HG03442 (cell line): Measurements from ENCODE around the gene SLC39A5.
"Not testable (repeated sequence)": the region's sequence is repeated elsewhere in the genome, so short reads cannot be mapped to it uniquely, and the experiment has no call there.

Experiments used
- ATAC-seq: cut with Tn5 transposase; IDR thresholded peaks from one replicate; pipeline ENCODE4 v1.9.1; 2021; ENCODE audit warnings: mild to moderate bottlenecking, moderate library complexity; ENCODE audit not compliant: unreplicated experiment

SLC39A5 gene

DNA sequence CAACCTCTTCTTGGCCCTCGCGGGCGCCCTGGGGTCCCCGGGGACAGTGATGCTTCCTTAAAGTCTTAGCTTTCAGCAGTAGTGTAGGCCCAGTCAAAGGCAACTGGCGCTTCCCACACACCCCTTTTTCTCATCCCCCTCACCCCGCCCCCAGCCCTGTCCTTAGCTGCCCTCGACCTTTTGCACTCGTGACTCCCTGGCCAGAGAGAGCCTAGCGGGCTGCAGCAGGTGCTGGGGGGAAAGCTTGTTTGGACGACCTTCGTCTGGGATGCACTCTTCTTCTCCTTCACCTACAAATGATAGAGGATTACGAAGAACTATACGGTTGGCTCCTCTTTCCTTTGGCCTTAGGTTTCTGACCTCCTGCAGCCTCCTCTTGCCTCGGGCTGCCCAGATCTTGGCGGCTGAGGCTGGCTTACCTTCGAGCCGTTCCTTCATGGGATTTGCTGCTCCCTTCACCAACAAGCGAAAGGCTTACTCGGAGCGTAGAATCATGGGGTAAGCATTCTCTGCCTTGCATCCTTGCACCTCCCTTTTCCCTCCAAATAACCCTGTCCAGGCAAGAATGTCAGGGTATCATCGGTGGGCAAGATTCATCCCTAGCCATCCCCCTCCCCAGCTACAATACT, 37.7 kb downstream of the SLC39A5 start:
- ATAC-seq, result peak; percentile 8

DNA sequence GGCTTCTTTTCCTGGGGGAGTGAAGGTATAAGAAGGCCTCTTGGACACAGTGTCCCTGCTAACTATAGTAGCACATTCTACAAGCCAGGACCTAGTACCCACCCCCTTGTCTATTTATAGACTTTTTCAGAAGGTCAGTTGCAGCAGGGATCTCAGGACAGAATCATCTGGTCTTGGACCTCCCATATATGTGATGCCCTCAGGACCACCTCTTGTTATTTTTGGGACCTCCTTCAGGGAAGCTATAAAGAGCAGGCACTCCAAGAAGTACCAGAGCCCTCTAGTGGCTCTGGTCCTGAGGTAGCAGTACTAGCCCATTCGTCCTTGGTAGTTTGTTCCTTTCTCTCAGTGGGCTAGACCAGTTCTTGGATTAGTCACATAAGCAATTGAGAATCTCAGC, 41.2 kb downstream of the SLC39A5 start:
- ATAC-seq, result no peak

DNA sequence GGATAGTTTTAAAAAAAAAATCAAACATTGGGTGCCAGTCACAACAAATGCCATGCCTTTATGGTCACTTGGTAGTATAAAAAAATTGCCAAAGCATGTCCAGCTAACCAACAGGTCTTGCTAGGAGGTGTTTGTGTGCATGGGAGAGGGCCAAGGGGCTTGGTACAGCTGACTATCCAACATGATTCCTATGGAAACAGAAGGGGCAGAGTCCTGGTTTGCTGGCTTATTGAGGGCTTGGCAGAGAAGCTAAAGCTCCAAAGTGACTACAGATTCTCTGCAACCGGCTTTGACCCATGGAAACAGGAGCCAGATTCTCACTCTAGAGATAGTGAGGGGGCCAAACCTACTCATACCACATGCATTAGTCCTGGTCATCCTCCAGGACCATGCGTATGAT, 42.6 kb downstream of the SLC39A5 start:
- not testable (repeated sequence) for ATAC-seq

DNA sequence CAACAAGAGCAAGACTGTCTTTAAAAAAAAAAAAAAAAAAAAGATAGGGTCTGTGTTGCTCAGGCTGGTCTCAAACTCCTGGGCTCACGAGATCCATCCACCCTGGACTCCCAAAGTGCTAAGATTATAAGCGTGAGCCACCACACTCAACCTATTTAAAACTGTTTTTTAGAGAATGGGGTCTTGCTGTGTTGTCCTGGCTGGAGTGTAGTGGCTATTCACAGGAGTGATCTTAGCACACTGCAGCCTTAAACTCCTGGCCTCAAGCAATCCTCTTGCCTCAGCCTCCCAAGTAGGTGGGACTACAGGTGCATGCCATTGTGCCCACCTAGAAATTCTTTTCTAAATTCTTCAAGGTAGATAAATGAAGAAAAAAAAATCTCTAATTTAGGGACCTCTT, 44.4 kb downstream of the SLC39A5 start:
- ATAC-seq, result no peak

DNA sequence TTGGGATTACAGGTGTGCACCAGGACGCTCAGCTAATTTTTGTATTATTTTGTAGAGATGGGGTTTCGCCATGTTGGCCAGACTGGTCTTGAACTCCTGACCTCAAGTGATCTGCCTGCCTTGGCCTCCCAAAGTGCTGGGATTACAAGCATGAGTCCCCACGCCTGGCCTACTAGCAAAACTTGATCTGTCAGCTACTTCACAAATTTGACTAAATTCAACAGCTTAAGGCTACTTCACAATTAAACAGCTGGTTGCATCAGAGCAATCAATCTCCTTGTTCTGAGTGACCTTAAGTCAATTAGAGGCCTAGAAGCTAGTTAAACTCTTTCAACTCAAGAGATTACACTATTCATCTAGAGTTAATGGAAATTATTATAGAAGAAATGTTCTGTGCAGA, 49.1 kb downstream of the SLC39A5 start:
- no peak for ATAC-seq

DNA sequence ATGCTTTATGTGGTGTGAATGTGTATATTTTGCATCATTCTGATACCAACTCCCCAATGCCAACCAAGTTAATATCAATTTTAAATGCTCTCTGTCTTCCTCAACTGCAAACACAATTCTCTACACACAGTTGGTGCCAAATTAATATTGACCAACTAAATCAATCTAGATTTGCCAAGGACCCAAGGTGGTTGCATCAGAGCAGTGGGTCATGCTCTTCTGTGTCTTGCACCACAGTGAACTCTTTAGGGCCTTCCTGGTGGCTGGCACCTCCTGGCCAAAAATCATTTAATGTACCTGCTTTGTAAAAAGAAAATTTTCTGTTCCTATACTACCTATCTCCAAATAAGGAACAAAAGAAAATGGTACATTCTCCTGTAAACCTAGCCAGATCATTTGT, 51.0 kb downstream of the SLC39A5 start:
- no peak for ATAC-seq

DNA sequence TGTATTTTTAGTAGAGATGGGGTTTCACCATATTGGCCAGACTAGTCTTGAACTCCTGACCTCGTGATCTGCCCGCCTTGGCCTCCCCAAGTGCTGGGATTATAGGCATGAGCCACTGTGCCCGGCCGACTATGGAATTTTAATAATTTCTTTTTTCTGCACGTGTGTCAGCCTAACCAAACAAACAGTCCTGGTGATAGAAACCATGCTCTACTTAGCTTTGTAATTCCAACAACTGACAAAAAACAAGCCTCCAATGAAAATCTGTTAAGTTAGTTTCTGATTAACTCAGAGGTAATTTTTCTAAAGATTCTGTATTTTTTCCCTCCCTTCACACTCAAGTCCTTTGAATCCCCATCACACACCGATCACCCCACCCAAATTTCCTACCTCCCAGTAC, 52.2 kb downstream of the SLC39A5 start:
- no peak for ATAC-seq

DNA sequence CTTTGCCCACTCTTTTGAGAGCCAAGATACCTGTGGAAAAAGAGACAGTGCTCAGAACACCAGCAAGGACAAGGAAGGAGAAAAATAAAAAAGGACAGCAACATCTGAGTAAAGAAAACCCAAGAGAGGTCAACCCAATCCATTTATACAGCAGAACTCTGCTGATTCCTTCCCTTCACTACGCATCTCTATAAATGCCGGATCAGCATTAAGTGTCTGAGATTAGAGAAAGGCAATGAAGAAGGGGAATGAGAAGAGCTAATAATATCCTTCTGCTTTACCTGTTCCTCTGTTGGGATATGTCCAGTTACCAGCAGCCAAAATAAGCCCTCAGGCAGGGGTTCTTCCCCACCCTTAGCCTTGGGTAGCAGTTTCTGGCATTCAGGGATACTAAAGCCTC, 52.7 kb downstream of the SLC39A5 start:
- ATAC-seq, result no peak

DNA sequence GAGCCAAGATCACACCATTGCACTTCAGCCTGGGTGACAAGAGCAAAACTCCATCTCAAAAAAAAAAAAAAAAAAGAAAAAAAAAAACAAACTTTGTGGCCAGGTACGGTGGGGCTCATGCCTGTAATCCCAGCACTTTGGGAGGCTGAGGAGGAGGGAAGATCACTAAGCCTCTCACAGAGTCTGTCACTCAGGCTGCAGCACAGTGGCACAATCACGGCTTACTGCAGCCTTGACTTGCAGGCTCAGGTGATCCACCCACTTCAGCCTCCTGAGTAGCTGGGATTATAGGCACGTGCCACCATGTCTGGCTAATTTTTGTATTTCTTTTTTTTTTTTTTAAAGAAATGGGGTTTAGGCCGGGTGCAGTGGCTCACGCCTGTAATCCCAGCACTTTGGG, 54.4 kb downstream of the SLC39A5 start:
- not testable (repeated sequence) for ATAC-seq

DNA sequence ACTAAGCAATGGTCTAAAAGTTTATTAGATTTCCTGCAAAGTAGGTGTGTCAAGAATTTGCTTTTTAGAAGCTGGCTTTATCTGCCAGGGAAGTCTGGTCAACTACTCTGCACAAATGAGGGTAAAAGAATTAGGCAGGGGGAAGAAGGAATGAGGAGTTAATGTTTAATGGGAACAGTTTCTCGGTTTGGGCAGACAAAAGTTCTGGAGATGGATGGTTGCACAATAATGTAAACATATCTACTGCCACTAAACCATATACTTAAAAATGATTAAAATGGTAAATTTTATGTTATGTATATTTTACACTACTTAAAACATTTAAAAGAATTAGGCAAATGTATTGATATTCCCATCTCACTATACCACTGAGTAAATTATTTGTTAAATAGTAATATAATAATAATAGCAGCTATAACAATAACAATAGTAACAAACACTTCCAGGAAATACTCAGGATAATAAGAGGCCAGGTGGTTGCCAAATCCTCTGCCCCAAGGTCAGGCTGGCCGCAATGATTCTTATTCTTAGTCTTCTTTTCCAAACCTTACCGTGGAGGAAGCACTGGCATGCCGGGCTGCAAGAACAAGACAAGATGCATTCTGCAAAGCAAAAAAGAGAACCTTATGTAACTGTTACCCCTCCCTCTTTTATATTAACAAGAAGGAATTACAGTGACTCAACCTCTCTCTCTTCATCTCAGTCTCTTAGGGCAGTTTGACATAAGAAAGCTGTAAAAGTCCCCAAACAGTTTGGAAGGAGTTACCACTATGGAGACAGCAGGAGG, 56.4 kb downstream of the SLC39A5 start:
- no peak for ATAC-seq
